Suprapubic skin (tissue), 4 donors: ENCODE results near the gene ROS1. TPM values are rescaled to one million over a fixed set of nuclear protein-coding genes. Genes with fewer than 3 reads are reported as not detected.

ENCODE experiments used
- DNase-seq, 2 donors: peaks; one replicate each; pipeline ENCODE4 v3.0.0-alpha.2; 2019; ENCODE audit warnings: low spot score in 2 of 2
- H3K27ac ChIP-seq: fragments of 200-600 bp; sonication (generic); one replicate; pipeline ENCODE4 v1.5.1; 2019
- H3K27me3 ChIP-seq: fragments of 200-600 bp; sonication (generic); one replicate; pipeline ENCODE4 v1.5.1; 2019
- H3K36me3 ChIP-seq: fragments of 200-600 bp; sonication (generic); one replicate; pipeline ENCODE4 v1.5.1; 2019
- H3K4me1 ChIP-seq: fragments of 200-600 bp; sonication (generic); one replicate; pipeline ENCODE4 v1.5.1; 2019
- H3K4me3 ChIP-seq: fragments of 200-600 bp; sonication (generic); one replicate; pipeline ENCODE4 v1.5.1; 2019; ENCODE audit warnings: mild to moderate bottlenecking
- H3K9me3 ChIP-seq: fragments of 200-600 bp; sonication (generic); one replicate; pipeline ENCODE4 v1.5.1; 2019
- EP300 ChIP-seq: sonication (generic); formaldehyde crosslinking; IDR thresholded peaks from one replicate; pipeline ENCODE4 v1.6.1; 2017; ENCODE audit warnings: antibody characterized with exemption
- POLR2A ChIP-seq, 2 donors: fragments of 450-650 bp; IDR thresholded peaks; one replicate each; pipeline ENCODE4 v1.6.1; 2017; ENCODE audit warnings: antibody characterized with exemption in 2 of 2, mild to moderate bottlenecking in 2 of 2, moderate library complexity in 2 of 2
- POLR2AphosphoS5 ChIP-seq, 3 donors: sonication (generic); formaldehyde crosslinking; IDR thresholded peaks; one replicate each; pipeline ENCODE4 v1.6.1; 2017; ENCODE audit warnings: antibody characterized with exemption in 3 of 3
- WGBS: methylation state at CpG from one replicate; pipeline ENCODE4 v1.1.5; 2018; 5-methylcytosine and 5-hydroxymethylcytosine counted together
- total RNA-seq, 4 donors: library from RNA; depleted of rRNA; stranded (reverse); fragments of >200 nt; gene quantifications; one replicate each; pipeline ENCODE4 v1.1.0, GENCODE V29; 2016
- TF ChIP-seq, protein P1 (sequence below), 2 donors: fragments of 200-600 bp in 1 of 2; fragments of 450-650 bp in 1 of 2; sonication (generic) in 1 of 2; IDR thresholded peaks; one replicate each; pipeline ENCODE4 v1.5.1; 2016 to 2019; ENCODE audit warnings: antibody characterized with exemption in 2 of 2, mild to moderate bottlenecking in 1 of 2, moderate library complexity in 1 of 2

ROS1 gene
- total RNA-seq, 4 donors from 2014 or later, result 0.49 to 2.8 (median 0.69) TPM

DNA sequence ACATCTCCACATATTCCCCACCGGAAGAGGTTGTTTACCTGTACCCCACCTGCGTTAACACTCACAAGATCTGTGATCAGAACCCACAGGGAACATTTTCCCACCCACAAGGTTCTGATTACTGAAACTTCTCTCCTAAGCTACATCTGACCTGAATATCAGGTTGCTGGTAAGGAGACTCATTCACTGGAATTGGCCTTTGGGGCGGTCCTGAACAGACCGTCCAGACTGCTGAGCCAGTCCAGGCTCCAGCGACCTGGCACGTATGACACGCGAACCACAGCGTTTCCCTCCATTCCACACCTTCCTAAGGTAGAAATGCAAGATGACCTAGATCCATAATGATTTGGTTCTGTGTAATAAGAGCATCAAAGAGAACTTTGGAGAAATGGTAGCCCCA lies 150.5 kb downstream of the ROS1 start:
- Histone ChIP-seq H3K9me3 (no peaks in the 10 kb centered on the region), H3K27me3 (peaks cover 60% of the 10 kb centered on the region), H3K4me3 (no peak overlapping the region), H3K27ac (no peak overlapping the region), H3K4me1 (peaks cover 8% of the 10 kb centered on the region), H3K36me3 (no peaks in the 10 kb centered on the region)
- DNase-seq, result no peak
- WGBS, result 85% methylated on average over 9 of the region's 9 CpGs
- no peak for TF ChIP-seq POLR2AphosphoS5 (IDR thresholded peaks at IDR 0.05)
- no peak for TF ChIP-seq EP300
- TF ChIP-seq, protein P1, sequence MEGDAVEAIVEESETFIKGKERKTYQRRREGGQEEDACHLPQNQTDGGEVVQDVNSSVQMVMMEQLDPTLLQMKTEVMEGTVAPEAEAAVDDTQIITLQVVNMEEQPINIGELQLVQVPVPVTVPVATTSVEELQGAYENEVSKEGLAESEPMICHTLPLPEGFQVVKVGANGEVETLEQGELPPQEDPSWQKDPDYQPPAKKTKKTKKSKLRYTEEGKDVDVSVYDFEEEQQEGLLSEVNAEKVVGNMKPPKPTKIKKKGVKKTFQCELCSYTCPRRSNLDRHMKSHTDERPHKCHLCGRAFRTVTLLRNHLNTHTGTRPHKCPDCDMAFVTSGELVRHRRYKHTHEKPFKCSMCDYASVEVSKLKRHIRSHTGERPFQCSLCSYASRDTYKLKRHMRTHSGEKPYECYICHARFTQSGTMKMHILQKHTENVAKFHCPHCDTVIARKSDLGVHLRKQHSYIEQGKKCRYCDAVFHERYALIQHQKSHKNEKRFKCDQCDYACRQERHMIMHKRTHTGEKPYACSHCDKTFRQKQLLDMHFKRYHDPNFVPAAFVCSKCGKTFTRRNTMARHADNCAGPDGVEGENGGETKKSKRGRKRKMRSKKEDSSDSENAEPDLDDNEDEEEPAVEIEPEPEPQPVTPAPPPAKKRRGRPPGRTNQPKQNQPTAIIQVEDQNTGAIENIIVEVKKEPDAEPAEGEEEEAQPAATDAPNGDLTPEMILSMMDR (IDR thresholded peaks at IDR 0.05), result no peak
- no peak for TF ChIP-seq POLR2A (IDR thresholded peaks at IDR 0.05)

DNA sequence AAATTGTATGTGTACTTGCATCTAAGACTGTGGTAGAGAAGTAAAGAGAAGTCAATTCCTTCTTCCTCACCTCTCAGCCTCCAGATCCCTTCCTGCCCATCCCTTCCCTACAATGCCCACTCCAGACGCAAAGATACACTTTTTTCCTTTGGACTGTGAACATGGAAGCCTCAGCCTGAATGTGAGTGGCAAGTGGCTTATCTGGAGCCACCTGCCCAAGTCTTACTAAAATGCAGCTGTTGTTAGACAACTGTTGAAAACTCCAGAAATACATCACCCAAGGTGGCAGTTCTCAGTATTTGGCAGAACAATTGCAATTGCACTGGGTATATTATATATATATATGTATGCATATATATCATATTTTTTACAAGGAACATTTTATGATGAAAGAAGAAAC lies 152.9 kb downstream of the ROS1 start:
- WGBS, result 35% methylated on average over 1 of the region's 1 CpG
- Histone ChIP-seq H3K27ac (no peak overlapping the region), H3K36me3 (no peaks in the 10 kb centered on the region), H3K4me1 (peaks cover 13% of the 10 kb centered on the region), H3K4me3 (no peak overlapping the region), H3K27me3 (peaks cover 83% of the 10 kb centered on the region), H3K9me3 (no peaks in the 10 kb centered on the region)
- no peak for DNase-seq
- TF ChIP-seq, protein P1 (IDR thresholded peaks at IDR 0.05), result no peak
- TF ChIP-seq POLR2A (IDR thresholded peaks at IDR 0.05) (no peak), EP300 (no peak), POLR2AphosphoS5 (IDR thresholded peaks at IDR 0.05) (no peak)

GRCh38 chr6:117272032-117272866 lies 153.5 kb downstream of the ROS1 start:
- no peak overlapping the region for H3K27ac ChIP-seq
- H3K4me1 ChIP-seq, result peaks cover 13% of the 10 kb centered on the region
- DNase-seq, result no peak
- TF ChIP-seq POLR2A (IDR thresholded peaks at IDR 0.05) (no peak), POLR2AphosphoS5 (IDR thresholded peaks at IDR 0.05) (no peak), EP300 (no peak)
- TF ChIP-seq, protein P1 (IDR thresholded peaks at IDR 0.05), result no peak
- H3K36me3 ChIP-seq, result no peaks in the 10 kb centered on the region
- no peak overlapping the region for H3K4me3 ChIP-seq
- no peaks in the 10 kb centered on the region for H3K9me3 ChIP-seq
- WGBS, result 12% methylated on average over 8 of the region's 8 CpGs
- peaks cover 90% of the 10 kb centered on the region for H3K27me3 ChIP-seq

DNA sequence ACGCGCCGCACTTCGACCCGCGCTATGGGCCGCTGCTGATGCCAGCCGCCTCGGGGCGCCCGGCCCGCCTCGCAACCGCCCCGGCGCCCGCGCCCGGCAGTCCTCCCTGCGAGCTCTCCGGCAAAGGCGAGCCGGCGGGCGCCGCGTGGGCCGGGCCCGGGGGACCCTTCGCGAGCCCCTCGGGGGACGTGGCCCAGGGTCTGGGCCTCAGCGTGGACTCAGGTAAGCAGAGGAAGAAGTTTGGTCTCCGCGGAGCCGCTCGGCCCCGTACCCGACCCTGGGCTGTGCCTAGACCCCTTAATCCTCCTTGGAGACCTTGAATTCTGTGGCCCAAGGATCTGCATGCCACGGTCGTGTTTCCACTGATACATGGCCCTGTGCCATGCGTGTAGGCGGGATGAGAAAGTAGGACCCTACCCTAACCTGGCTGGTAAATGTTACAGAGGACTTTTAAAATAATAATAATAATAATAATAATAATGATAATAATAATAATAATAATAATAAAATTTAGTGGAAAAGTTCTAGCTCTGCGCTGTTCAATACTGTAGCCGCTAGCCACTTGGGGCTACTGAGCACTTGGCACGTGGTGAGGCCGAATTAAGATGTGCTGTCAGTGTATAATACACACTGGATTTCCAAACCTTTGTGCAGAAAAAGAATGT lies 154.8 kb downstream of the ROS1 start:
- WGBS, result 6% methylated on average over 16 of the region's 48 CpGs
- H3K27me3 ChIP-seq, result peaks cover 97% of the 10 kb centered on the region
- DNase-seq, result no peak
- peaks cover 19% of the 10 kb centered on the region for H3K4me1 ChIP-seq
- TF ChIP-seq EP300 (no peak), POLR2AphosphoS5 (IDR thresholded peaks at IDR 0.05) (no peak), POLR2A (IDR thresholded peaks at IDR 0.05) (no peak)
- TF ChIP-seq, protein P1 (IDR thresholded peaks at IDR 0.05), result no peak
- H3K4me3 ChIP-seq, result peak overlapping the region; percentile 39
- H3K9me3 ChIP-seq, result no peaks in the 10 kb centered on the region
- no peak overlapping the region for H3K27ac ChIP-seq
- no peaks in the 10 kb centered on the region for H3K36me3 ChIP-seq
